ENCODE measurements around the gene MEN1.

MEN1 gene

GRCh38 chr11:64832467-64833197, 22.3 kb upstream of the MEN1 start:
- H4K20me1 ChIP-seq (ENCODE audit: insufficient read depth): no peaks in the 10 kb centered on the region
- H3K9ac ChIP-seq: no peak overlapping the region
- no peak for TF ChIP-seq CTCF (conservative IDR thresholded peaks at IDR 0.05; ENCODE audit: low read depth, low read length)
- no peaks in the 10 kb centered on the region for H3K79me2 ChIP-seq (ENCODE audit: insufficient read depth, low read depth)
- H3K27me3 ChIP-seq (ENCODE audit: insufficient read depth, low read depth): no peaks in the 10 kb centered on the region; the same call in 1 of the 2 replicates
- no peak overlapping the region for H3K27ac ChIP-seq
- no peaks in the 10 kb centered on the region for H3K36me3 ChIP-seq (ENCODE audit: insufficient read depth)
- H3K4me1 ChIP-seq (ENCODE audit: low read depth, poor library complexity, severe bottlenecking): no peaks in the 10 kb centered on the region
- H3K4me3 ChIP-seq (IDR thresholded peaks at IDR 0.05; ENCODE audit: insufficient read depth, low read depth, low read length): no peak overlapping the region
- no peak overlapping the region for H3K4me2 ChIP-seq
- no peak overlapping the region for H2AFZ ChIP-seq (ENCODE audit: low read depth)

- no peak overlapping the region for H3K9ac ChIP-seq
- H3K36me3 ChIP-seq (ENCODE audit: insufficient read depth): no peaks in the 10 kb centered on the region
- no peaks in the 10 kb centered on the region for H4K20me1 ChIP-seq (ENCODE audit: insufficient read depth)
- no peak for TF ChIP-seq CTCF (conservative IDR thresholded peaks at IDR 0.05; ENCODE audit: low read depth, low read length)
- no peaks in the 10 kb centered on the region for H3K79me2 ChIP-seq (ENCODE audit: insufficient read depth, low read depth)
- no peaks in the 10 kb centered on the region; the same call in 1 of the 2 replicates for H3K27me3 ChIP-seq (ENCODE audit: insufficient read depth, low read depth)
- no peak overlapping the region for H3K4me3 ChIP-seq (IDR thresholded peaks at IDR 0.05; ENCODE audit: insufficient read depth, low read depth, low read length)
- H3K27ac ChIP-seq: no peak overlapping the region
- H3K4me1 ChIP-seq (ENCODE audit: low read depth, poor library complexity, severe bottlenecking): no peaks in the 10 kb centered on the region
- no peak overlapping the region for H2AFZ ChIP-seq (ENCODE audit: low read depth)
- no peak overlapping the region for H3K4me2 ChIP-seq
Measured at GRCh38 chr11:64831411-64831891, 21.1 kb upstream of the MEN1 start.

- Histone ChIP-seq H3K27me3 (ENCODE audit: insufficient read depth, low read depth) (peaks cover 1% of the 10 kb centered on the region; the same call in 1 of the 2 replicates), H4K20me1 (ENCODE audit: insufficient read depth) (no peaks in the 10 kb centered on the region), H3K4me2 (no peak overlapping the region), H3K4me3 (IDR thresholded peaks at IDR 0.05; ENCODE audit: insufficient read depth, low read depth, low read length) (no peak overlapping the region), H3K27ac (no peak overlapping the region), H2AFZ (ENCODE audit: low read depth) (no peak overlapping the region), H3K4me1 (ENCODE audit: low read depth, poor library complexity, severe bottlenecking) (no peaks in the 10 kb centered on the region), H3K9ac (no peak overlapping the region), H3K79me2 (ENCODE audit: insufficient read depth, low read depth) (no peaks in the 10 kb centered on the region), H3K36me3 (ENCODE audit: insufficient read depth) (no peaks in the 10 kb centered on the region)
- TF ChIP-seq CTCF (conservative IDR thresholded peaks at IDR 0.05; ENCODE audit: low read depth, low read length): no peak
Measured at GRCh38 chr11:64829536-64830251, 19.3 kb upstream of the MEN1 start.

GRCh38 chr11:64827451-64827839, 17.1 kb upstream of the MEN1 start:
- Histone ChIP-seq H3K27ac (no peak overlapping the region), H3K9ac (no peak overlapping the region), H3K4me3 (IDR thresholded peaks at IDR 0.05; ENCODE audit: insufficient read depth, low read depth, low read length) (no peak overlapping the region), H3K4me1 (ENCODE audit: low read depth, poor library complexity, severe bottlenecking) (no peaks in the 10 kb centered on the region), H3K27me3 (ENCODE audit: insufficient read depth, low read depth) (peaks cover 11% of the 10 kb centered on the region), H2AFZ (ENCODE audit: low read depth) (no peak overlapping the region), H4K20me1 (ENCODE audit: insufficient read depth) (no peaks in the 10 kb centered on the region), H3K79me2 (ENCODE audit: insufficient read depth, low read depth) (no peaks in the 10 kb centered on the region), H3K4me2 (no peak overlapping the region), H3K36me3 (ENCODE audit: insufficient read depth) (no peaks in the 10 kb centered on the region)
- TF ChIP-seq CTCF (conservative IDR thresholded peaks at IDR 0.05; ENCODE audit: low read depth, low read length): no peak
